Lung (tissue), 12 donors: ENCODE results near the gene AASDHPPT. TPM values are rescaled to one million over a fixed set of nuclear protein-coding genes. Genes with fewer than 3 reads are reported as not detected.

ENCODE experiments used
- ATAC-seq: fragments of 200-7000 bp; cut with Tn5 transposase; one replicate; pipeline ENCODE4 v1.9.1; 2020; ENCODE audit warnings: moderate number of reproducible peaks; ENCODE audit not compliant: insufficient read depth, low FRiP score
- DNase-seq, 3 donors: peaks; one replicate each; pipeline ENCODE4 v3.0.0-alpha.2; 2013 to 2017
- H3K27ac ChIP-seq, 2 donors: one replicate each; pipeline ENCODE4 v1.5.1; 2013; ENCODE audit warnings: mild to moderate bottlenecking in 2 of 2, moderate library complexity in 2 of 2, control low read depth in 1 of 2, inconsistent platforms in 1 of 2, low read depth in 1 of 2, low read length in 1 of 2
- H3K27me3 ChIP-seq, 3 donors: one replicate each; pipeline ENCODE4 v1.5.1; 2013; ENCODE audit warnings: low read length in 2 of 3; ENCODE audit not compliant: control insufficient read depth in 3 of 3, insufficient read depth in 3 of 3
- H3K36me3 ChIP-seq, 4 donors: one replicate each; pipeline ENCODE4 v1.5.1; 2013; ENCODE audit warnings: low read length in 4 of 4, mild to moderate bottlenecking in 1 of 4, moderate library complexity in 1 of 4; ENCODE audit not compliant: control insufficient read depth in 4 of 4, insufficient read depth in 4 of 4
- H3K4me1 ChIP-seq, 5 donors: one replicate each; pipeline ENCODE4 v1.5.1; 2013; ENCODE audit warnings: low read length in 5 of 5, mild to moderate bottlenecking in 2 of 5, moderate library complexity in 1 of 5; ENCODE audit not compliant: control insufficient read depth in 5 of 5, insufficient read depth in 5 of 5
- H3K4me3 ChIP-seq: one replicate; pipeline ENCODE4 v1.5.1; 2013; ENCODE audit warnings: mild to moderate bottlenecking, control low read depth, moderate library complexity
- H3K9ac ChIP-seq, 2 donors: one replicate each; pipeline ENCODE4 v1.5.1; 2013; ENCODE audit warnings: low read length in 2 of 2, control low read depth in 1 of 2; ENCODE audit not compliant: insufficient read depth in 1 of 2
- H3K9me3 ChIP-seq, 4 donors: one replicate each; pipeline ENCODE4 v1.5.1; 2013; ENCODE audit warnings: low read length in 3 of 4, mild to moderate bottlenecking in 1 of 4, moderate library complexity in 1 of 4; ENCODE audit not compliant: control insufficient read depth in 4 of 4, insufficient read depth in 3 of 4
- WGBS, 2 donors: extraction: QIAGEN DNeasy Blood & Tissue Kit; methylation state at CpG; one replicate each; pipeline ENCODE4 v1.1.7; 2013; 5-methylcytosine and 5-hydroxymethylcytosine counted together
- polyA plus RNA-seq, 2 donors: library from polyadenylated mRNA; stranded (reverse); fragments of 200-250 nt; gene quantifications; one replicate each; pipeline ENCODE4 v1.2.1, GENCODE V29; 2013
- total RNA-seq, 2 donors: library from RNA; depleted of rRNA in 1 of 2; stranded (reverse); fragments of >200 nt in 1 of 2; gene quantifications; one replicate each; pipeline ENCODE4 v1.2.1, GENCODE V29; 2014 to 2021
- TF ChIP-seq, protein P1 (sequence below): IDR thresholded peaks from 2 replicates; pipeline ENCODE4 v1.5.1; 2012; ENCODE audit warnings: mild to moderate bottlenecking; ENCODE audit errors: control extremely low read depth, extremely low read depth
- donor health status: control.
- donor health status: control.
- donor health status: Bipolar disorder and iron deficiency.
- donor health status: healthy.
- donor health status: DM: yes; HTN: yes; CAD: no.

Gene AASDHPPT
- total and polyA plus RNA-seq, 4 donors: 13.0 to 57.2 (median 19.9) TPM

DNA sequence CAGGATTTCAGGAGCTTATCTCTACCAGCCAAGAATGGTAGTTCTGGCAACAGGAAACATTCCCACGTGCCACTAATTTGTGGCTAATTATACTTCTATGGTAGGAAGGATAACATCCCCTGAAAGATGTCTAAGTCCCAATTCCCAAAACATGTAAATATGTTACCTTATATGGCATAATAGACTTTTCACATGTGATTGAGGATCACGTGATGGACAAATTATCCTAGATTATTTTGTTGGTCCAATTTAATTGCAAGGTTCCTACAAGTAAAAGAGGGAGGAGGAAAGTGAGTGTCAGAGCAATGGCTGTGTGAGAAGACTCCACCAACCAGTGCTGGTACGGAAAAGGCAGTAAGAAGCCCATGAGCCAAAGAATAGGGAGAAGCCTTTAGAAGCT, 45.5 kb upstream of the AASDHPPT start:
- DNase-seq (no peak), ATAC-seq (no peak)
- no peak overlapping the region for H3K27ac ChIP-seq
- no peak overlapping the region for H3K4me3 ChIP-seq
- WGBS, 2 donors: 69 to 78% methylated on average over 3 of the region's 3 CpGs
- no peaks in the 10 kb centered on the region for H3K27me3 ChIP-seq
- TF ChIP-seq, protein P1, sequence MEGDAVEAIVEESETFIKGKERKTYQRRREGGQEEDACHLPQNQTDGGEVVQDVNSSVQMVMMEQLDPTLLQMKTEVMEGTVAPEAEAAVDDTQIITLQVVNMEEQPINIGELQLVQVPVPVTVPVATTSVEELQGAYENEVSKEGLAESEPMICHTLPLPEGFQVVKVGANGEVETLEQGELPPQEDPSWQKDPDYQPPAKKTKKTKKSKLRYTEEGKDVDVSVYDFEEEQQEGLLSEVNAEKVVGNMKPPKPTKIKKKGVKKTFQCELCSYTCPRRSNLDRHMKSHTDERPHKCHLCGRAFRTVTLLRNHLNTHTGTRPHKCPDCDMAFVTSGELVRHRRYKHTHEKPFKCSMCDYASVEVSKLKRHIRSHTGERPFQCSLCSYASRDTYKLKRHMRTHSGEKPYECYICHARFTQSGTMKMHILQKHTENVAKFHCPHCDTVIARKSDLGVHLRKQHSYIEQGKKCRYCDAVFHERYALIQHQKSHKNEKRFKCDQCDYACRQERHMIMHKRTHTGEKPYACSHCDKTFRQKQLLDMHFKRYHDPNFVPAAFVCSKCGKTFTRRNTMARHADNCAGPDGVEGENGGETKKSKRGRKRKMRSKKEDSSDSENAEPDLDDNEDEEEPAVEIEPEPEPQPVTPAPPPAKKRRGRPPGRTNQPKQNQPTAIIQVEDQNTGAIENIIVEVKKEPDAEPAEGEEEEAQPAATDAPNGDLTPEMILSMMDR: no peak
- no peaks in the 10 kb centered on the region for H3K36me3 ChIP-seq
- no peak overlapping the region for H3K9ac ChIP-seq
- no peaks in the 10 kb centered on the region for H3K9me3 ChIP-seq
- no peaks in the 10 kb centered on the region for H3K4me1 ChIP-seq

DNA sequence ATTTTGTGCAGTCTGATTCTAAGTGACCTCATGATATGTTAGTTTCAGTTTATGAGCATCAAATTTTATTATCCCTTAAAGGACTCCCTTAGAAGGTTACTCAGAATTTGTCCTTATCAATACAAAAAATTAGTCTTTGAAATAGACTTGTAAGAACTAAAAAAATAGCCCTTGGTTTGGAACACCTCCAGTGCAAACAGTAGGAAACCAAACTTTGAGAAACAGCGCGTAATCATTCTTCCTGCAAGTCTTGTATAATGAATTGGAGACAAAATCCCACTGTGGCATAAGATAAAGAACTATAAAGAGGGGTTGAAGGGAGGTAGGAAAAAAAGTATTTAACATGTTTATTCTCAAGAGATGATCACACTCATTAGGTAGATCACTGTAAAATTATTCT, 44.6 kb upstream of the AASDHPPT start:
- ATAC-seq: no peak
- DNase-seq: no peak
- no peaks in the 10 kb centered on the region for H3K27me3 ChIP-seq
- H3K9me3 ChIP-seq: no peaks in the 10 kb centered on the region
- H3K27ac ChIP-seq: no peak overlapping the region
- TF ChIP-seq, protein P1: no peak
- no peaks in the 10 kb centered on the region for H3K4me1 ChIP-seq
- 72 to 90% methylated on average over 2 of the region's 2 CpGs for WGBS, 2 donors
- no peak overlapping the region for H3K4me3 ChIP-seq
- no peak overlapping the region for H3K9ac ChIP-seq
- no peaks in the 10 kb centered on the region for H3K36me3 ChIP-seq

DNA sequence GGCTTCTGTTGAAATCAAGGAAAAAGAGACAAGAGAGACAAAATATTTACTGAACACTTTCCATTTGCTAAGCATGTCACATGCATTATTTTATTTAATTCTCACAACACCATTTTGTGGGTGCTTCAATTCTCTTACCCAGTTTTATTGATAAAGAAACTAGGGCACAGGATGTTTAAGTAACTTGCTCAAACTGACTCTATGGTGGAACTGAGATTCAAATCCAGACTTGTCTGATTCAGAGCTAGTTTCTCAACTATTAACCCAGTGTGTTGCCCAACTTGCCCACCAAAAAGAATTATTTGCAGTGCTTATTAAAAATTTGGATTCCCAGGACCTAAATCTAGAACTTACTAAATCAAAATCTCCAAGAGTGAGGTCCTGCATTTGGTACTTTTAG, 33.9 kb upstream of the AASDHPPT start:
- H3K9me3 ChIP-seq: no peaks in the 10 kb centered on the region
- no peak overlapping the region for H3K9ac ChIP-seq
- H3K4me1 ChIP-seq: no peaks in the 10 kb centered on the region
- no peaks in the 10 kb centered on the region for H3K27me3 ChIP-seq
- no peak overlapping the region for H3K27ac ChIP-seq
- no peak overlapping the region for H3K4me3 ChIP-seq
- no peak for DNase-seq
- no peak for ATAC-seq
- no peaks in the 10 kb centered on the region for H3K36me3 ChIP-seq
- TF ChIP-seq, protein P1: no peak

DNA sequence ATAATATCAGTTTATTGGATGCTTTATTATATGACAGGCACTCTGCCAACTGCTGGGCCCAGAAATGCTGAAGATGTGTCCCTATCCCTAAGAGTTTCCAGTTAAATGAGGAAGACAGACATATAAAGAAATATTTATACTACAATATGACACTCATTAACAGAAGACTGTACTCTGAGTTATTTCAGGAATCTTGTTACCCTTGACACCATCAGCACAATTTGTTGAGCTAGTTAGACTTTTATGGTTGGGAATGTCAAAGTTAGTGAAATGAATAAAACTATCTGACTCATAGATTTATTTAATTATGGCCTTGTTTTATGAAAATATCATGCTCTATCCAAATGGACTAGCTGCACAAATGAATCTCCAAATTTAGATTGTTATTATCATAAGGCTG, 29.8 kb upstream of the AASDHPPT start:
- H3K4me1 ChIP-seq: no peaks in the 10 kb centered on the region
- no peaks in the 10 kb centered on the region for H3K36me3 ChIP-seq
- no peaks in the 10 kb centered on the region for H3K9me3 ChIP-seq
- TF ChIP-seq, protein P1: no peak
- H3K9ac ChIP-seq: no peak overlapping the region
- no peak for ATAC-seq
- DNase-seq: no peak
- H3K27ac ChIP-seq: no peak overlapping the region
- H3K4me3 ChIP-seq: no peak overlapping the region
- H3K27me3 ChIP-seq: no peaks in the 10 kb centered on the region
